Trophoblast cell (in vitro differentiated cells and primary cell): ENCODE results near the gene MAST4.
A peak's percentile ranks its signal among the peaks of the same experiment; 100 is the strongest.

Source experiments
- DNase-seq, 2 donors: peaks; one replicate each; pipeline ENCODE4 v3.0.0-alpha.2; 2016
- H2AFZ ChIP-seq: 2 replicates; pipeline ENCODE4 v1.6.1; 2013; ENCODE audit warnings: low read length, moderate library complexity, mild to moderate bottlenecking; ENCODE audit not compliant: insufficient read depth, poor library complexity
- H2AK5ac ChIP-seq: 2 replicates; pipeline ENCODE4 v1.6.1; 2013; ENCODE audit warnings: mild to moderate bottlenecking, low read length
- H2BK120ac ChIP-seq: 2 replicates; pipeline ENCODE4 v1.6.1; 2013; ENCODE audit warnings: low read length, mild to moderate bottlenecking, moderate library complexity; ENCODE audit not compliant: insufficient read depth, poor library complexity
- H2BK12ac ChIP-seq: 2 replicates; pipeline ENCODE4 v1.6.1; 2013; ENCODE audit warnings: mild to moderate bottlenecking, low read length, moderate library complexity
- H2BK5ac ChIP-seq: 2 replicates; pipeline ENCODE4 v1.6.1; 2013; ENCODE audit warnings: low read length, low read depth, moderate library complexity, mild to moderate bottlenecking; ENCODE audit not compliant: poor library complexity
- H3K14ac ChIP-seq: 2 replicates; pipeline ENCODE4 v1.6.1; 2013; ENCODE audit warnings: mild to moderate bottlenecking, low read length
- H3K18ac ChIP-seq: 2 replicates; pipeline ENCODE4 v1.6.1; 2013; ENCODE audit warnings: mild to moderate bottlenecking, low read length
- H3K23ac ChIP-seq: 2 replicates; pipeline ENCODE4 v1.6.1; 2013; ENCODE audit warnings: low read length
- H3K27ac ChIP-seq: 2 replicates; pipeline ENCODE4 v1.5.1; 2013; ENCODE audit warnings: low read depth, mild to moderate bottlenecking, inconsistent platforms, low read length, moderate library complexity
- H3K27me3 ChIP-seq: 2 replicates; pipeline ENCODE4 v1.6.1; 2013; ENCODE audit warnings: inconsistent platforms, mild to moderate bottlenecking, low read length, moderate library complexity; ENCODE audit not compliant: insufficient read depth
- H3K36me3 ChIP-seq, 2 experiments: 1 replicate in 1 of 2; 2 replicates in 1 of 2; pipeline ENCODE4 v1.6.1; 2013; ENCODE audit warnings: low read length in 2 of 2, mild to moderate bottlenecking in 2 of 2, moderate library complexity in 1 of 2; ENCODE audit not compliant: insufficient read depth in 2 of 2, control insufficient read depth in 1 of 2
- H3K4ac ChIP-seq: 2 replicates; pipeline ENCODE4 v1.6.1; 2013; ENCODE audit warnings: low read depth, mild to moderate bottlenecking, low read length, moderate library complexity
- H3K4me1 ChIP-seq, 2 experiments: 1 replicate in 1 of 2; 2 replicates in 1 of 2; pipeline ENCODE4 v1.6.1; 2013; ENCODE audit warnings: low read length in 2 of 2, mild to moderate bottlenecking in 2 of 2, moderate library complexity in 1 of 2; ENCODE audit not compliant: insufficient read depth in 2 of 2, control insufficient read depth in 1 of 2
- H3K4me2 ChIP-seq: 2 replicates; pipeline ENCODE4 v1.6.1; 2013; ENCODE audit warnings: inconsistent platforms, mild to moderate bottlenecking, low read length, moderate library complexity
- H3K4me3 ChIP-seq: 2 replicates; pipeline ENCODE4 v1.5.1; 2013; ENCODE audit warnings: mild to moderate bottlenecking, low read depth, low read length, inconsistent platforms
- H3K79me1 ChIP-seq: one replicate; pipeline ENCODE4 v1.6.1; 2013; ENCODE audit warnings: low read length
- H3K79me2 ChIP-seq: 2 replicates; pipeline ENCODE4 v1.6.1; 2013; ENCODE audit warnings: low read length, mild to moderate bottlenecking; ENCODE audit not compliant: control insufficient read depth, insufficient read depth, poor library complexity
- H3K9ac ChIP-seq: 2 replicates; pipeline ENCODE4 v1.6.1; 2013; ENCODE audit warnings: mild to moderate bottlenecking, low read length
- H3K9me3 ChIP-seq: 2 replicates; pipeline ENCODE4 v1.6.1; 2013; ENCODE audit warnings: low read depth, mild to moderate bottlenecking, control low read depth, inconsistent platforms, low read length; ENCODE audit not compliant: insufficient read depth
- H4K12ac ChIP-seq: 2 replicates; pipeline ENCODE4 v1.6.1; 2013; ENCODE audit warnings: low read depth, mild to moderate bottlenecking, low read length, moderate library complexity
- H4K8ac ChIP-seq: 2 replicates; pipeline ENCODE4 v1.6.1; 2013; ENCODE audit warnings: low read depth, mild to moderate bottlenecking, low read length, moderate library complexity
- H4K91ac ChIP-seq: one replicate; pipeline ENCODE4 v1.6.1; 2013; ENCODE audit warnings: low read depth, mild to moderate bottlenecking, low read length, moderate library complexity
- WGBS: extraction: QIAGEN DNeasy Blood & Tissue Kit; methylation state at CpG from one replicate; pipeline ENCODE4 v1.1.7; 2013; ENCODE audit warnings: missing lambda C conversion rate; ENCODE audit not compliant: insufficient read length, insufficient coverage; ENCODE audit errors: extremely low coverage; 5-methylcytosine and 5-hydroxymethylcytosine counted together

MAST4 gene

DNA sequence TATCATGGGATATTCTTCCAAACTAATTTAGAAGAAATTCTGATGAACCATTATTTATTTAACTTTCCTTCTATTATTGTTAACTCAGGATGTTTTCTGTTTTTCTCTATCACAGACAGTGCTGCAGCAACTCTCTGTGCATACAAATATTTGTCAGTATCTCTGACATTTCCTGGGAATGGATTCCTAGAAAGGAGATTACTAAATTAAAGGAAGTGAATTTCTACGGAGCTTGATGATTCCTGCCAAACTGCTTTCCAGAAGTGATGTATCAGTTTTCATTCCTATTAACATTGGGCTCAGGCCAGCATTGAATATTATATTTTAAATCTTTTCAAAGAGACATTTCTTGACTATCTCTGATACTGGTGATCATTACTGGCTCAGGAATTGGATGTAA lies 26.0 kb upstream of the MAST4 start:
- Histone ChIP-seq H4K12ac (no peak overlapping the region), H3K4ac (no peak overlapping the region), H3K14ac (no peak overlapping the region), H3K27ac (no peak overlapping the region), H2BK120ac (no peak overlapping the region), H2AK5ac (no peak overlapping the region), H3K9me3 (no peaks in the 10 kb centered on the region), H3K23ac (no peak overlapping the region), H3K4me3 (no peak overlapping the region), H3K18ac (no peak overlapping the region), H3K27me3 (no peaks in the 10 kb centered on the region), H4K91ac (no peak overlapping the region), H3K4me2 (no peak overlapping the region), H3K36me3 (no peaks in the 10 kb centered on the region), H2BK12ac (no peak overlapping the region), H3K4me1 (peaks cover 2 to 3% of the 10 kb centered on the region in 2 experiments), H4K8ac (no peak overlapping the region), H3K79me2 (no peaks in the 10 kb centered on the region), H2BK5ac (no peak overlapping the region), H3K79me1 (no peaks in the 10 kb centered on the region), H2AFZ (no peak overlapping the region), H3K9ac (no peak overlapping the region)
- no CpG with 5 or more reads among the region's 1 CpG for WGBS
- no peak for DNase-seq

DNA sequence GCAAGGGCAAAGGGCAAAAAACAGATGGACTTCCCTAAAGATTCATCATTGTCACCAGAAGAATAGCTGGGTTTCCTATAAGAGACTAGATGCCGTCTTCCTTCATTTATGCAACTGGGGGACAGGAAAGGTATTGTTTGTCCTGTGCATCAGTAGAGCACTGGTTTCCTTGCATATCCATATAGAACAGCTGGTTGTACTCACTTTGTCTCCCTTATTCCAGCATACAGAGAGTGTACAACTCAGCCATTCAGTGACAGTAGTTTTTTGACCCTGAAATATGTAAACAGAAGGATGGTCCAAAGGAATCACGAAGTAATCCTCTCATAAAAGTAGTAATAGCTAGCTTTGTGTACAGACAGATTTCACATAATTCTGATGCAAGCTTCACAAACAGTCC lies 22.5 kb upstream of the MAST4 start:
- no peak overlapping the region for H3K18ac ChIP-seq
- H3K14ac ChIP-seq, result no peak overlapping the region
- H3K27ac ChIP-seq, result no peak overlapping the region
- H4K12ac ChIP-seq, result no peak overlapping the region
- no peak overlapping the region for H3K23ac ChIP-seq
- no peak overlapping the region for H3K4me2 ChIP-seq
- no peak for DNase-seq
- H3K79me2 ChIP-seq, result no peaks in the 10 kb centered on the region
- no peaks in the 10 kb centered on the region for H3K36me3 ChIP-seq
- no peak overlapping the region for H4K8ac ChIP-seq
- no peaks in the 10 kb centered on the region for H3K27me3 ChIP-seq
- H3K79me1 ChIP-seq, result no peaks in the 10 kb centered on the region
- no peak overlapping the region for H2BK12ac ChIP-seq
- no peak overlapping the region for H3K4me3 ChIP-seq
- H3K9ac ChIP-seq, result no peak overlapping the region
- H2BK120ac ChIP-seq, result no peak overlapping the region
- H2AK5ac ChIP-seq, result no peak overlapping the region
- no peak overlapping the region for H3K4ac ChIP-seq
- H2AFZ ChIP-seq, result no peak overlapping the region
- H4K91ac ChIP-seq, result no peak overlapping the region
- no peak overlapping the region for H2BK5ac ChIP-seq
- no CpG with 5 or more reads among the region's 2 CpGs for WGBS
- no peaks in the 10 kb centered on the region for H3K9me3 ChIP-seq
- H3K4me1 ChIP-seq, result peaks cover 2 to 3% of the 10 kb centered on the region in 2 experiments

DNA sequence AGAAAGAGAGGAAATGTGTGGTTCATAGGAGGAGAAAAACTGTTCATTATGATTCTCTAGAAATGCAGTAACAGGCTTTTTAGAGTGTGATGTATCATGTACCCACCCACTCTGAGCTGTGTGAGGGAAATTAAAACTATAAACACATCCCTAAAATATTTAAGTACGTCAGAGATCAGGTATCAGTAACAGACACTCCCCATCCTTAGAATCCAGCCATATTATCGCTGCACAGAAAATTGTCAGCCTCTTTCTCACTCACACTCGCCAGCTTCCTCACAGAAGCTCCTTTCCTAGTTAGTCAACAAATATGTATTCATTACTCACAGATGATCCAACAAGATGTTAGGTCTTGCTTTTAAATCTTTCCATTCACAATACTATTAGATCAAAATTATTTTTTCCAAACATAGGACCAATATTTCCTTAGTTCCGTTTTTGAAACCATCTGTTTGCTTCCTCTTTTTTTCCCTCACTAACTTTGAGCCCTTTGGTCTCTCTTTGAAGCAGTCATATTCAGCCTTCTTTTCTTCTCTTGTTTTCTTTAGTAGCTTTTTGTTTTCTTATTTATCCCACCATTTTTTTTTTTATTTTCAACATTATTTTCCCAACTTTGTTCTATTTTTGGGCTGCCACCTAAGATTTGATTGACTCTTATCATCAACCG lies 13.6 kb upstream of the MAST4 start:
- no peaks in the 10 kb centered on the region for H3K27me3 ChIP-seq
- H3K4me1 ChIP-seq, result no peaks in the 10 kb centered on the region
- no peak overlapping the region for H2AFZ ChIP-seq
- H3K79me2 ChIP-seq, result no peaks in the 10 kb centered on the region
- no peak overlapping the region for H3K4ac ChIP-seq
- no CpG with 5 or more reads among the region's 5 CpGs for WGBS
- H2BK5ac ChIP-seq, result no peak overlapping the region
- H3K23ac ChIP-seq, result no peak overlapping the region
- no peak overlapping the region for H3K14ac ChIP-seq
- no peak overlapping the region for H4K91ac ChIP-seq
- DNase-seq, result peak; percentile 83 to 94
- no peaks in the 10 kb centered on the region for H3K79me1 ChIP-seq
- H3K9me3 ChIP-seq, result no peaks in the 10 kb centered on the region
- no peak overlapping the region for H3K27ac ChIP-seq
- H3K4me3 ChIP-seq, result no peak overlapping the region
- H2BK120ac ChIP-seq, result no peak overlapping the region
- no peak overlapping the region for H2BK12ac ChIP-seq
- no peaks in the 10 kb centered on the region for H3K36me3 ChIP-seq
- H2AK5ac ChIP-seq, result no peak overlapping the region
- H3K18ac ChIP-seq, result no peak overlapping the region
- no peak overlapping the region for H4K8ac ChIP-seq
- H3K9ac ChIP-seq, result no peak overlapping the region
- H3K4me2 ChIP-seq, result no peak overlapping the region
- H4K12ac ChIP-seq, result no peak overlapping the region

DNA sequence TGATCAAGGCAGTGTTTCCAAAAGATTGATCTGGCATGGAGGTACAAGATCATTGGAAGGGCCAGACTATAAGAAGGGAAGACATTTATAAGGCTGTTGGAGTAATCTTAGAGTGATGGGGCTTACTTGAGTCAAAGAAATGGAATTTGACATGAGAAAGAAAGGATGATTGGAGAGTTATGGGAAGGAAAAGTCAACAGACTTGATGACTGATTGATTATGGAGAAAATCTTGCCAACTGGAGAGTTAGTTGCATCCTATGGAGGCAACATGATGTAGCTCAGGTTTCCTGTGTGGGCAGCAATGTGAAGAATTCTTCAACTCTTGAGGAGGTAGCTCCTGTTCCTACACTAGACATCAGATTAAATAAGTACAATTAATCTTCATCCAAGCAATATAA lies 10.9 kb upstream of the MAST4 start:
- Histone ChIP-seq H3K14ac (no peak overlapping the region), H2BK12ac (no peak overlapping the region), H2BK5ac (no peak overlapping the region), H3K9me3 (no peaks in the 10 kb centered on the region), H3K4me2 (no peak overlapping the region), H3K27ac (no peak overlapping the region), H4K12ac (no peak overlapping the region), H3K4me3 (no peak overlapping the region), H2AFZ (no peak overlapping the region), H3K4me1 (no peaks in the 10 kb centered on the region), H3K4ac (no peak overlapping the region), H4K8ac (no peak overlapping the region), H3K9ac (no peak overlapping the region), H3K79me2 (no peaks in the 10 kb centered on the region), H3K36me3 (no peaks in the 10 kb centered on the region), H3K79me1 (no peaks in the 10 kb centered on the region), H4K91ac (no peak overlapping the region), H2AK5ac (no peak overlapping the region), H3K27me3 (no peaks in the 10 kb centered on the region), H2BK120ac (no peak overlapping the region), H3K18ac (no peak overlapping the region), H3K23ac (no peak overlapping the region)
- DNase-seq, result no peak
